Neural cell (in vitro differentiated cells): ENCODE measurements around the gene ADCY5. TPM values are rescaled to one million over a fixed set of nuclear protein-coding genes. Genes with fewer than 3 reads are reported as not detected.

ENCODE experiments used
- H2AFZ ChIP-seq: fragments of 200-600, 300-800 bp; sonication (generic), shearing (Covaris generic); 2 replicates; pipeline ENCODE4 v1.6.0; 2014; ENCODE audit warnings: low read depth, mild to moderate bottlenecking, antibody characterized with exemption, low read length, moderate library complexity
- H3F3A ChIP-seq: fragments of 200-600 bp; shearing (Covaris generic); 2 replicates; pipeline ENCODE4 v1.6.1; 2016; ENCODE audit warnings: mild to moderate bottlenecking, moderate library complexity, mixed read lengths, antibody characterized with exemption, low read length; ENCODE audit not compliant: insufficient read depth, poor library complexity, severe bottlenecking
- H3K27ac ChIP-seq: fragments of 200-600, 300-800 bp; sonication (generic), shearing (Covaris generic); 2 replicates; pipeline ENCODE4 v1.5.1; 2014; ENCODE audit warnings: mild to moderate bottlenecking, low read length, moderate library complexity
- H3K27me3 ChIP-seq: fragments of 300-800, 200-600 bp; sonication (generic), shearing (Covaris generic); 2 replicates; pipeline ENCODE4 v1.6.0; 2014; ENCODE audit warnings: mild to moderate bottlenecking, low read depth, low read length, moderate library complexity; ENCODE audit not compliant: insufficient read depth
- H3K36me3 ChIP-seq: fragments of 300-800, 200-600 bp; sonication (generic), shearing (Covaris generic); 2 replicates; pipeline ENCODE4 v1.5.1; 2014; ENCODE audit warnings: mild to moderate bottlenecking, antibody characterized with exemption, low read length, moderate library complexity; ENCODE audit not compliant: insufficient read depth
- H3K4me2 ChIP-seq: fragments of 300-800, 200-600 bp; sonication (generic), shearing (Covaris generic); 2 replicates; pipeline ENCODE4 v1.6.0; 2014; ENCODE audit warnings: mild to moderate bottlenecking, low read length
- H3K4me3 ChIP-seq: fragments of 300-800, 200-600 bp; sonication (generic), shearing (Covaris generic); 2 replicates; pipeline ENCODE4 v1.5.1; 2014; ENCODE audit warnings: mild to moderate bottlenecking, low read length, moderate library complexity
- H3K79me2 ChIP-seq: fragments of 200-600 bp; shearing (Covaris generic); replicated peaks from 2 replicates; pipeline ENCODE4 v1.6.0; 2014; ENCODE audit warnings: mild to moderate bottlenecking, low read length, moderate library complexity; ENCODE audit not compliant: insufficient read depth
- H3K9ac ChIP-seq: fragments of 300-800, 200-600 bp; sonication (generic), shearing (Covaris generic); 2 replicates; pipeline ENCODE4 v1.6.1; 2016; ENCODE audit warnings: mild to moderate bottlenecking, low read length, mixed read lengths
- H3K9me2 ChIP-seq: fragments of 200-600 bp; shearing (Covaris generic); 2 replicates; pipeline ENCODE4 v1.6.1; 2016; ENCODE audit warnings: mild to moderate bottlenecking, low read length, mixed read lengths; ENCODE audit not compliant: insufficient read depth
- H3K9me3 ChIP-seq: fragments of 200-600, 300-800 bp; sonication (generic), shearing (Covaris generic); 2 replicates; pipeline ENCODE4 v1.6.1; 2016; ENCODE audit warnings: mild to moderate bottlenecking, mixed run types, low read length, moderate library complexity, mixed read lengths
- H4K20me1 ChIP-seq: fragments of 200-600 bp; shearing (Covaris generic); 2 replicates; pipeline ENCODE4 v1.6.1; 2016; ENCODE audit warnings: mild to moderate bottlenecking, mixed run types; ENCODE audit not compliant: insufficient read depth
- CTCF ChIP-seq: fragments of 450-650 bp; IDR thresholded peaks from 2 replicates; pipeline ENCODE4 v1.5.1; 2014; ENCODE audit warnings: antibody characterized with exemption, mild to moderate bottlenecking, moderate library complexity; ENCODE audit not compliant: poor library complexity, severe bottlenecking
- EP300 ChIP-seq: fragments of 450-650 bp; conservative IDR thresholded peaks from 2 replicates; pipeline ENCODE4 v1.6.1; 2014; ENCODE audit warnings: antibody characterized with exemption, mild to moderate bottlenecking, moderate library complexity; ENCODE audit not compliant: poor library complexity, severe bottlenecking
- EZH2 ChIP-seq: fragments of 200-600, 300-800 bp; shearing (Covaris generic), sonication (generic); IDR thresholded peaks from 2 replicates; pipeline ENCODE4 v1.6.1; 2014; ENCODE audit warnings: antibody characterized with exemption, low read length, borderline replicate concordance, mild to moderate bottlenecking; ENCODE audit not compliant: insufficient read depth, poor library complexity, severe bottlenecking
- MXI1 ChIP-seq: fragments of 450-650 bp; conservative IDR thresholded peaks from 2 replicates; pipeline ENCODE4 v1.6.1; 2014; ENCODE audit warnings: antibody characterized with exemption, mild to moderate bottlenecking; ENCODE audit not compliant: poor library complexity, severe bottlenecking
- POLR2AphosphoS5 ChIP-seq: IDR thresholded peaks from 2 replicates; pipeline ENCODE4 v1.6.1; 2012
- RAD21 ChIP-seq: fragments of 450-650 bp; conservative IDR thresholded peaks from 2 replicates; pipeline ENCODE4 v1.6.1; 2014; ENCODE audit warnings: antibody characterized with exemption, mild to moderate bottlenecking, moderate library complexity
- REST ChIP-seq: IDR thresholded peaks from 2 replicates; pipeline ENCODE4 v1.6.1; 2012; ENCODE audit warnings: borderline replicate concordance
- SMC3 ChIP-seq: fragments of 450-650 bp; conservative IDR thresholded peaks from 2 replicates; pipeline ENCODE4 v1.6.1; 2014; ENCODE audit warnings: antibody characterized with exemption, mild to moderate bottlenecking, moderate library complexity; ENCODE audit not compliant: poor library complexity
- TAF1 ChIP-seq: IDR thresholded peaks from 2 replicates; pipeline ENCODE4 v1.6.1; 2012; ENCODE audit warnings: low read depth
- polyA plus RNA-seq: library from polyadenylated mRNA; depleted of rRNA; stranded (reverse); fragments of >200 nt; gene quantifications from 2 replicates; pipeline ENCODE4 v1.2.3, GENCODE V29; 2014

The ADCY5 gene
- polyA plus RNA-seq, 1 donor from 2014 or later = 7.7 TPM

DNA sequence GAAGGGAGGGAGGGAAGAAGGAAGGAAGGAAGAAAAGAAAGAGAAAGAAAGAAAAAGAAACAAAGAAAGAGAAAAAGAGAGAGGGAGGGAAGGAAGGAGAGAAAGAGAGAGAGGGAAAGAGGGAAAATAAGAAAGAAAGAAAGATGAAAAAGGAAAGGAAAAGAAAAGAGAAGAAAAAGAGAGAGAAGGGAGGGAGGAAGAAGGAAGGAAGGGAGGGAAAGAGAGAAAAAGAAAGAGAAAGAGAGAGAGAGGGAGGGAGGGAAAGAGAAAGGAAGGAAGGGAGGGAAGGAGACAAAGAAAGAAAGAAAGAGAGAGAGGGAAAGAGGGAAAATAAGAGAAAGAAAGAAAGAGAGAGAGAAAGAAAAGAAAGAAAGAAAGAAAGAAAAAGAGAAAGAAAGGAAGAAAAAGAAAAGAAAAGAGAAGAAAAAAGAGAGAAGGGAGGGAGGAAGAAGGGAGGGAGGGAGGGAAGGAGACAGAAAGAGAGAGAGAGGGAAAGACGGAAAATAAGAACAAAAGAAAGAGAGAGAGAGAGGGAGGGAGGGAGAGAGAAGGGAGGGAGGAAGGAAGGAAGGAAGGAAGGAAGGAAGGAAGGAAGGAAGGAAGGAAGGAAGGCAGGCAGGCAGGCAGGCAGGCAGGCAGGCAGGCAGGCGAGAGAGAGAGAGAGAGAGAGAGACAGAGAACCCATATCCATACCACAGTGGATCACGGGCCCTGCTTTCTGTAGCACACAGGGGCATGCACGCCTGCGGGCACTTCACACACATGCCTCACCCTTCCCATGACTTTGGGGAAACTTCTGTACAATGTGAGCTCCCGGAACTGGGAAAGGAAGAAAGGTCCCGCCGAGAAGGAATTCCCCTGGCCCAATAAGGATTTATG lies 52.5 kb downstream of the ADCY5 start:
- no peaks in the 10 kb centered on the region for H4K20me1 ChIP-seq
- H3K27me3 ChIP-seq = no peaks in the 10 kb centered on the region
- H3F3A ChIP-seq = no peaks in the 10 kb centered on the region
- no peaks in the 10 kb centered on the region for H3K36me3 ChIP-seq
- H2AFZ ChIP-seq = no peak overlapping the region
- TF ChIP-seq MXI1 (no peak), EP300 (no peak), CTCF (no peak), POLR2AphosphoS5 (no peak), RAD21 (no peak), TAF1 (no peak), SMC3 (no peak), EZH2 (no peak), REST (no peak)
- H3K4me3 ChIP-seq = no peak overlapping the region
- no peak overlapping the region for H3K4me2 ChIP-seq
- H3K9me2 ChIP-seq = no peaks in the 10 kb centered on the region
- no peaks in the 10 kb centered on the region for H3K79me2 ChIP-seq
- H3K9me3 ChIP-seq = no peaks in the 10 kb centered on the region
- H3K27ac ChIP-seq = no peak overlapping the region
- H3K9ac ChIP-seq = no peak overlapping the region

DNA sequence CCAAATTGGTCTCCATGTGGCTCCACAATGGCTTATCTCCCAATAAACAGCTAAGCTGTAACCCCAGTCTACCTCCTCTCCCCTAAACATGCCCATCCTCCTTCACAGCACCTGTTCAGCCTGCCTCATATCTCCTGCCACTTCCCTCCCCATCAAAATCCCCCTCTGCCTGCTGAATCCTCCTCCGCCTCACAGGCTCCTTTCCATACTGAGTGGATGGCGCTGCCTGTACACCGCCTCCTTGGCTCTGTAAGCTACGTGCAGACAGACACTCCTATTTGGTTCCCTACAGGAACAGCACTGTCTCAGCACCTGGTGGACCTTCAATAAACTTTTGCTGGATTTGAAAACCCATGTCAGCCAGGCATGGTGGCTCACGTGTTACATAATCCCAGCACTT lies 53.7 kb downstream of the ADCY5 start:
- Histone ChIP-seq H3K36me3 (no peaks in the 10 kb centered on the region), H3K4me2 (no peak overlapping the region), H4K20me1 (no peaks in the 10 kb centered on the region), H3K9me3 (no peaks in the 10 kb centered on the region), H3K27ac (no peak overlapping the region), H3K9ac (no peak overlapping the region), H3F3A (no peaks in the 10 kb centered on the region), H3K4me3 (no peak overlapping the region), H3K79me2 (no peaks in the 10 kb centered on the region), H3K9me2 (no peaks in the 10 kb centered on the region), H3K27me3 (no peaks in the 10 kb centered on the region), H2AFZ (no peak overlapping the region)
- TF ChIP-seq SMC3 = no peak
- no peak for TF ChIP-seq EZH2
- TF ChIP-seq TAF1 = no peak
- no peak for TF ChIP-seq EP300
- TF ChIP-seq MXI1 = no peak
- no peak for TF ChIP-seq REST
- no peak for TF ChIP-seq POLR2AphosphoS5
- no peak for TF ChIP-seq RAD21
- TF ChIP-seq CTCF = no peak
